WERI-Rb-1 (cell line): Measurements from ENCODE around the gene TFAP2C.

Experiments
- DNase-seq: peaks from one replicate; pipeline ENCODE4 v3.0.0-alpha.2; 2020
- H3K27ac ChIP-seq: fragments of 250-450 bp; sonication (Bioruptor Pico); 2 replicates; pipeline ENCODE4 v1.5.1; 2020; ENCODE audit warnings: mild to moderate bottlenecking, moderate library complexity
- H3K27me3 ChIP-seq: fragments of 250-450 bp; sonication (Bioruptor Pico); 2 replicates; pipeline ENCODE4 v1.5.1; 2021; ENCODE audit warnings: mild to moderate bottlenecking, low read depth, moderate library complexity; ENCODE audit not compliant: insufficient read depth, severe bottlenecking
- H3K36me3 ChIP-seq: fragments of 250-450 bp; sonication (Bioruptor Pico); 2 replicates; pipeline ENCODE4 v1.5.1; 2020; ENCODE audit warnings: mild to moderate bottlenecking, moderate library complexity
- H3K4me3 ChIP-seq: 2 replicates; pipeline ENCODE4 v1.5.1; 2011; ENCODE audit warnings: low read depth, mild to moderate bottlenecking, control low read depth, low read length
- H3K9me3 ChIP-seq: fragments of 250-450 bp; sonication (Bioruptor Pico); 2 replicates; pipeline ENCODE4 v1.5.1; 2021; ENCODE audit warnings: mild to moderate bottlenecking, moderate library complexity; ENCODE audit not compliant: severe bottlenecking
- CTCF ChIP-seq: IDR thresholded peaks from 2 replicates; pipeline ENCODE4 v1.5.1; 2011; ENCODE audit warnings: low read depth, mild to moderate bottlenecking, control low read depth, inconsistent platforms, low read length

Gene TFAP2C

GRCh38 chr20:56608376-56608775 is 20.7 kb upstream of the TFAP2C start:
- no peak for TF ChIP-seq CTCF
- Histone ChIP-seq H3K4me3 (no peak overlapping the region), H3K9me3 (no peaks in the 10 kb centered on the region), H3K36me3 (no peaks in the 10 kb centered on the region), H3K27ac (no peak overlapping the region), H3K27me3 (peaks cover 68% of the 10 kb centered on the region)
- no peak for DNase-seq

GRCh38 chr20:56609321-56609720 is 19.8 kb upstream of the TFAP2C start:
- H3K36me3 ChIP-seq = no peaks in the 10 kb centered on the region
- DNase-seq = no peak
- H3K27me3 ChIP-seq = peaks cover 72% of the 10 kb centered on the region
- TF ChIP-seq CTCF = no peak
- no peak overlapping the region for H3K27ac ChIP-seq
- no peak overlapping the region for H3K4me3 ChIP-seq
- H3K9me3 ChIP-seq = no peaks in the 10 kb centered on the region

GRCh38 chr20:56610098-56610497 is 19.0 kb upstream of the TFAP2C start:
- DNase-seq = no peak
- no peaks in the 10 kb centered on the region for H3K36me3 ChIP-seq
- no peak overlapping the region for H3K27ac ChIP-seq
- H3K27me3 ChIP-seq = peaks cover 71% of the 10 kb centered on the region
- H3K9me3 ChIP-seq = no peaks in the 10 kb centered on the region
- TF ChIP-seq CTCF = no peak
- no peak overlapping the region for H3K4me3 ChIP-seq

GRCh38 chr20:56614196-56614595 is 14.9 kb upstream of the TFAP2C start:
- H3K4me3 ChIP-seq = no peak overlapping the region
- no peaks in the 10 kb centered on the region for H3K9me3 ChIP-seq
- no peak for TF ChIP-seq CTCF
- peaks cover 81% of the 10 kb centered on the region for H3K27me3 ChIP-seq
- H3K27ac ChIP-seq = no peak overlapping the region
- no peak for DNase-seq
- H3K36me3 ChIP-seq = no peaks in the 10 kb centered on the region

GRCh38 chr20:56616716-56617115 is 12.4 kb upstream of the TFAP2C start:
- H3K27me3 ChIP-seq = peaks cover 85% of the 10 kb centered on the region
- H3K36me3 ChIP-seq = no peaks in the 10 kb centered on the region
- no peak for DNase-seq

More at GRCh38 chr20:56616716-56617115, 12.4 kb upstream of the TFAP2C start:
- Histone ChIP-seq H3K4me3 (no peak overlapping the region), H3K9me3 (no peaks in the 10 kb centered on the region), H3K27ac (no peak overlapping the region)
- no peak for TF ChIP-seq CTCF
